HG02623 (cell line): ENCODE measurements around the gene MIA2.
"Not testable (repeated sequence)": the region's sequence is repeated elsewhere in the genome, so short reads cannot be mapped to it uniquely, and the experiment has no call there.

Experiments
- ATAC-seq: cut with Tn5 transposase; IDR thresholded peaks from one replicate; pipeline ENCODE4 v1.9.1; 2021; ENCODE audit warnings: moderate library complexity; ENCODE audit not compliant: unreplicated experiment

MIA2 gene

DNA sequence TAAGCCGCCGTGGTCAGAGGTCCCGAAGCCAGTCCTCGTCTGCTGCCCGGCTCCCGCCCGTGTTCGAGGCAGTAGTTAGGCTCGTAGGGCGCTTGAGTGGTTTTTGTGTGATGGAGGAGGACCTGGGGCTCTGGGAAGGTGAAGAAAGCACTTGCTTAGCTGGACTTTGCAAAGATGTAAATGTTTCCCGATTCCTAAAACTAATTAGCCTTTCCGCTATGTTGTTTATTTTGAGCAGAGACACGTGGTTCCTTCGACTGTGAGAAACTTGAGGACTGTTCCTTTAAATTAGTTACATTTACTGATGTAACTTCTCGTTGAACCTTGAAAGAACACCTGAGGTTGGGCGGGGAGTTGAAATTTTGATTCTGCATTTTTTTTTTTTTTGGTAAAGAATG lies 33.9 kb downstream of the MIA2 start:
- ATAC-seq, result peak; percentile 0

DNA sequence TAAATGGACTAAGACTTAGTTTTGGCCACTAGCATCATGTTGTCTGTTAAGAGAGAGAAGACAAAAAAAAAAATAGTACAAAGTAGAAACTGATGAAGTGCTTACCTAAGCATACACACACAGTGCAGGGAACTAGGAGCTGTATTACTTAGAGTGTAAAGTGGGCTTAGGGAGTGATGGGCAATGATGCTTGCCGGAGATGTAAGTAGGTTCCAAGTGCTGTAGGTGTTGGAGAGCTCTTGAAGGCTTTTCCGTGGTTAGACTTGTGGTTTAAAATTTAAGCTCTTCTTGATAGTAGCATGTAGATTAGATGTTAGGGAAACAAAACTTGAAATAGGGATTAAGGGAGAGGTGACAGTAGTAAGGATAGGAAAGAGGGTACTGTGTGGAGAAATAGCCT lies 34.7 kb downstream of the MIA2 start:
- no peak for ATAC-seq

DNA sequence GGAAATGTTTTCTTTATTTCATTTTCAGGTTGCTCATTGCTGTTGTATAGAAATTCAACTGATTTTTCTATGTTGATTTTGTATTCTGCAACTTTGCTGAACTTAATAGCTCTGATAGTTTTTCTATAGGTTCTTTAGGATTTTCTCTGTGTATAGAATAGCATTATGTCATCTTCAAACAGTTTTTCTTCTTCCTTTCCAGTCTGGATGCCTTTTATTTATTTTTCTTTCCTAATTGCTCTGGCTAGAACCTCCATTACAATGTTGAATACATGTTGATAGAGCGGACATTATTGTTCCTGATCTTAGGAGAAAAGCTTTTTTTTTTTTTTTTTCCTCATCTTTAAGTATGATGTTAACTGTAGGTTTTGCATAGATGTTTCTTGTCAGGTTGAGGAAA lies 39.2 kb downstream of the MIA2 start:
- no peak for ATAC-seq

DNA sequence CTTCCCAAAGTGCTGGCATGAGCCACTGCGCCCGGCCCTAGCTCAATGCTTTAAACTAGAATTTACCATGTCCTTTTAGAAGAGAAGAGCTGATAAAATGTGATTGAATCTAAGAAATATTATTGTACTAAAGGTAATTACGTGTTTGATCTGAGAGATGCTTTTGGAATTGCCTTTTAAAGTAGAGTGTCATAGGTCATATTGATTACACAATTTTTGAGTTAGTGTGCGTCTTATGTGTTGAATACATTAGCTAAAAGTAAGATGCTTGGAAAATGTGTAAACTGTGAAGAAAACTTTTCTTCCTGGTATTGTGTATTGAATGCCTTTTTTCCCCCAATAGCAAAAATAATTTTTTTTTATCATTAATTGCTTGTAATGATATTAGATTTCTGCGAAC lies 41.7 kb downstream of the MIA2 start:
- ATAC-seq, result no peak

DNA sequence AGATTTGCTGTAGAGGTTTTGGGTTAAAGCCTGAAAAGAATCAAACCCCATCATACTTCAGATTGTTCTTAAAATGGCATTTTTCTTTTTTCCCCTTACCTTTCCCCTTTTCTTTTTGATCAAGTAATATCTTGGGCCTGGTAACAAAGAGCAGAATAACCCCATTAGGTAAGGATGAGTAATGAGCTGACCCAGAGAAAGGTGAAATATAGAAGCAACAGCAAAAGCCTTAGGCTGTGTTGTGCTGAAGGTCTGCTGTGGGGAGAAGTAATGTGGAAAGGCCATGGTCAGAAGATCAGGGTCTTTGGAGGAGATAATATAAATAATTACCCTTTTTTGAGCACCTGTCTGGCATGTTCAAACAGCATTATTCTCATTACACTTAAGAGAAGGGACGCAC lies 42.3 kb downstream of the MIA2 start:
- ATAC-seq, result no peak

DNA sequence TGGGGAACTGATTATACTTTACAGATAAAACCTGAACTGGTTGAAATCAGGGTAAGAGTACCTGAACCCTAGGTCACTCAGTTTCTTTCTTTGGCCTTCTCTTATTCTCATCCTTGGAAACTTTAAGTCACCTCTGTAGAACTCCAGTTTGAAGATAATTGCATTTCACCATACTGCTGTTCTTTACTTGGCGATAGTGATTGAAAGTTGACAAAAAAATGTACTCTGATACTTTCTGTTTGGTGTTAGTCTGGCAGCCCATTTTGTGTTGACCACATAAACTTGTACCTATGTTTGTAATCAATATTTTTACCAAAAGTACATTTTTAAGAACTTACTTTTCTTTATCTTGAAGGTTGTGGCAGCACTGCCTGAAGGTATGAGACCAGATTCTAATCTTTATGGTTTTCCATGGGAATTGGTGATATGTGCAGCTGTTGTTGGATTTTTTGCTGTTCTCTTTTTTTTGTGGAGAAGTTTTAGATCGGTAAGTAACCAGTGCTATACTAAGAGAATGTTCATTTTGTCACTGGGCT lies 42.9 kb downstream of the MIA2 start:
- ATAC-seq, result no peak

DNA sequence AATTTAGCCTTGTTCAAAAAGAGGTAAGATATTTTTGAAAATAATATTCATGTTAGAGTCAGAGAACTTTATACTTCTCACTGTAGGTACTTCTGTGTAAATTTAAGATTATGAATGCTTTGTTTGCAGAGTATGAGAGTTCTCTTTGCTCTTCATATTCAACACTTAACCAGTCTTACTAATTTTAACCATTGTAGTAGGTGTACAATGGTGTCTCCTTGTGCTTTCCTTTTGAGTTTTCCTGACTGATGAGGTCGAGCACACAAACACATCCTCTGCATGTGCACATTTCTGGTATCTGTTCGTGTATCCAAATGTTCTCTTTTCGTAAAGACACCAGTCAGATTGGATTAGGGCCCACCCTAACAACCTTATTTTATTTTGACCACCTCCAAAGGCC lies 45.8 kb downstream of the MIA2 start:
- ATAC-seq, result no peak

DNA sequence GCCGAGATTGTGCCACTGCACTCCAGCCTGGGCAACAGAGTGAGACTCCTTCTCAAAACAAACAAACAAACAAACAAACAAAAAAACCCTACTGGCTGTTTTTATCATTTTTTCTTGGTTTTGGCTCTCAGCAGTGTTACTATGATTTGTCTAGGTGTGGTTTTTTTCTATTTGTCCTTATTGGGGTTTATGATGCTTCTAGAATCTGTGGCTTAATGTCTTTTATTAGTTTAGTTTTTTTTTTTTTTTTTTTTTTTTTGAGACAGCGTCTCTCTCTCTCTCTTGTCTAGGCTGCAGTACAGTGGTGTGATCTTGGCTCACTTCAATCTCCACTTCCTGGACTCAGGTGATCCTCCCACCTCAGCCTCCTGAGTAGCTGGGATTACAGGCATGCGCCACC lies 47.0 kb downstream of the MIA2 start:
- ATAC-seq, result not testable (repeated sequence)

DNA sequence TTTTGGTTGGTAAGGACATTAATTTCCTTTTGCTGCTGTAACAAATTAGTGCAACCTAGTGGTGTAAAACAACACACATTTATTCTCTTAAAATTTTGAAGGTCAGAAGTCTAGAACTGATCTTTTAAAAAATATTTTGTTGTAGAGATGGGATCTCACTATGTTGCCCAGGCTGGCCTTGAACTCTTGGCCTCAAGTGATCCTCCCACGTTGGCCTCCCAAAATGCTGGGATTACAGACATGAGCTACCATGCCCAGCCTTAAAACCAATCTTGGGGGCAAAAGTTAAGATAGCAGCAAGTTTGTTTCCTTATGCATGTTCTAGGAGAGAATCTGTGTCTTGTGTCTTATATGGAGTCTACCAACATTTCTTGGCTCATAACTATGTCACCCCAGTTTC lies 55.8 kb downstream of the MIA2 start:
- ATAC-seq, result no peak

DNA sequence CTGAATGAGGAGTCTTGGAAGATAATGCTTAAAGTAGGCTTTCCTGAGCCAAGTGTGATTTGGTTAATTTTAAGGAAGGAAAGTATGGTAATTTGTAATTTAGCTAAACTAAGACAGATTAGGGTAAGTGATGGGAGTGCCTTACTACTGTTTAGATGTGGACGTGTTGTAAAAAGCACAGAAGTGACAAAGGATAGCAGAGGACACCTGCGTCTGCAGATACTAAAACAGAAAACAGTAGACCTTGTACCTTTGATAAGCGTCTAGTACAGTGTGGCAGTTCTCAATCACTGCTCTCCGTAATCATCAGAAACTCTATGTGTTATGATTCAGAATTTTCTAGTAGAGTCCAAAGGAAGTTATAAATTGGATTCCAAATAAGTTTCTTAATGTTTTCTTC lies 58.0 kb downstream of the MIA2 start:
- ATAC-seq, result no peak

DNA sequence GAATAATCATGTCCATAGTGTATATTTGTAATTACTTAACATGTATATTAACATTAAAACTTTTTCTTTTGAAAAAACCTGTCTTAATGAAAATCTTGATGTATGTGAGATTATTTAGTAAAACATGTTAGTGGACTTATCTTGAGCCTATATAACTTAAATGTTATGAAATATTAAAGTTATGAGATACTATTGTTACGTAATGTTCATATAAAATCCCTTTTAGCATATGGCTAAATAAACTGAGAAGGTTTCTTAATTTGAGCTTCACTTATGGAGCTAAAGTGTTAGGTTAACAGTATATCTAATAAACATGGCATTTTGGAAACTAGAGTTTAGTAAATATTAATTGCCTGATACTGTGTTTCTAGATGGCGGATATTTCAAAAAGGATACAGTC lies 59.9 kb downstream of the MIA2 start:
- ATAC-seq, result no peak

DNA sequence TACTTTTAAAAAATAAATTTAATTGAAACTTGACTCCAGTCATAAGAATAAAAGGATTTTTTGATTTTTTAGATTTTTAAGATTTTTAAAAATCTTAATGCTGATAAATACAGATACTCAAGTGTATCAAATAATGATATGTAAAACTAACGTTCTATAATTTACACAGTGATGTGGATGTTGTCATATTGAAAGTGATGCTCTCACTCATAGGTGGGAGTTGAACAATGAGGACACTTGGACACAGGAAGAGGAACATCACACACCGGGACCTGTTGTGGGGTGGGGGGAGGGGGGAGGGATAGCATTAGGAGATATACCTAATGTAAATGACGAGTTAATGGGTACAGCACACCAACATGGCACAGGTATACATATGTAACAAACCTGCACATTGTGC lies 66.7 kb downstream of the MIA2 start:
- ATAC-seq, result not testable (repeated sequence)

DNA sequence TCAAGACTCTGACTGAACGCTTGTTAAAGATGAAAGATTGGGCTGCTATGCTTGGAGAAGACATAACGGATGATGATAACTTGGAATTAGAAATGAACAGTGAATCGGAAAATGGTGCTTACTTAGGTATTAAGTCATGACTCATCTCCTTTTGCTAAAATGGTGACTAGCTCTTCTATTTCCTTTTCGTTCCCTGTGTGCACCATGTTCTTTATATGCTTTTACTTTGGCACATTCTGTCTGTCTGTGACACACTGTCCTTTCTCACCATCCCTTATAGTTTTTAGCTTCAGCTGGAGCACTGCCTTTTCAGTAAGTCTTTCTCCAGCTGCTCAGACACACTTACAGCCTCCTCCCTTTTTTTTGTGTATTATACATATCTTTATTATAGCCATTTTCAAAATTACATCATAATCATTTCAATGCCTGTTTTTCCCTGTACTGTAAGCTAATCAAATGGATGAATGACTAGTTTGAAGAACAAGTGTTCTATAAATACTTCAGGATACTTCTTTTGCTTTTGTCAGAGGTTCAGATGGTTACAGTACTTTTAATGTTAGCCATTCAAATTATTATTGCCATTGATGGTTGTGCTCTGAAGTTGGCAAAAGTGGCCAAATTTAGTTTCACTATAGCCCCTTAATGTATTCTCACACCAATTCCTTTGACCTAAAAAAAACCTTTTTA lies 68.6 kb downstream of the MIA2 start:
- ATAC-seq, result no peak

DNA sequence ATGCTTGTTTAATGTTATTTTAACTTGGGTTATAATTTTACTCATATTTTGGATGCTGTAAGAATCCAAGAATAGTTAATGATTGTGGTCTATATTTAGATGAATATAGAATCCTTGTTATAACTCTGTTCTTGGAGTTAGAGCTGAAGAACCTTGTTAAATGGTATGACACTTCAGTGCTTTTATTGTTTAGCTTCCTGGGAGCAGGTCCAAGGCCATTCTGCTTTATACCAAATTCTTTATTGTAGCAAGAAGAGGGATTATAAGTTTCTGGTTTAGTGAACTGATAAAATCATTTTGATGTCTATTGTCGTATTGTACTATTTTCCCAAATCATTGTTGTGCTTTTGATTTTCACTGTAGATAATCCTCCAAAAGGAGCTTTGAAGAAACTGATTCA lies 69.4 kb downstream of the MIA2 start:
- ATAC-seq, result no peak

DNA sequence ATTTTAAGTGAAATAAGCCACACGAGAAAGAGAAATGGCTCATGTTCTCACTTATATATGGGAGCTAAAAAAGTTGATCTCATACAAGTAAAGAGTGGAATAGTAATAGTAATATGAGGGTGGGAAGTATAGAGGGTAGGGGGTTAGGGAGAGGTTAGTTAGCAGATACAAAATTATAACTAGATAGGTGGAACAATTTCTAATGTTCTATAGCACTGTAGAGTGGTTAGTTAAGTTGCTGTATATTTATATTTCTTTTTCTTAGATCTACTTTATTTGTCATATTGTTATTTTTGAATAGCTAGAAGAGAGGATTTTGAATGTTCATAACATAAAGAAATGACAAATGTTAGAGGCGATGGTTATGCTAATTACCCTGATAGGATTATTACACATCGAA lies 74.1 kb downstream of the MIA2 start:
- ATAC-seq, result no peak

DNA sequence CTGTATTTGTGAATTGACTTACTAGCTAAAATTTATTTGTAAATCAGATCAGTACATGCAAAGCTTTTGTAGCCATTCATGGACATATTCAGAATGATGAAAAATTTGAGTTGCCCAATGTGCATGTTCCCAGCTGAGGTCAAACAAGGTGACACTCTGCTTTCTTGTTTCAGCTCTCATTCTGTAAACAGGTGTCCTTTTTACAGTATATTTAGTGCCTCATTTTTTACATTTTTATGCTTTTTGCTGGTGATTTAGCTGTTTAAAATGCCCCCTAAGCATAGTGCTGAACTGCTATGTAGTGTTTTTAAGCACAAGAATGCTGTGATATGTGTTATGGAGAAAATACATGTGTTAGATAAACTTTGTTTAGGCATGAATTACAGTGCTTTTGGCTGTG lies 76.3 kb downstream of the MIA2 start:
- ATAC-seq, result no peak

DNA sequence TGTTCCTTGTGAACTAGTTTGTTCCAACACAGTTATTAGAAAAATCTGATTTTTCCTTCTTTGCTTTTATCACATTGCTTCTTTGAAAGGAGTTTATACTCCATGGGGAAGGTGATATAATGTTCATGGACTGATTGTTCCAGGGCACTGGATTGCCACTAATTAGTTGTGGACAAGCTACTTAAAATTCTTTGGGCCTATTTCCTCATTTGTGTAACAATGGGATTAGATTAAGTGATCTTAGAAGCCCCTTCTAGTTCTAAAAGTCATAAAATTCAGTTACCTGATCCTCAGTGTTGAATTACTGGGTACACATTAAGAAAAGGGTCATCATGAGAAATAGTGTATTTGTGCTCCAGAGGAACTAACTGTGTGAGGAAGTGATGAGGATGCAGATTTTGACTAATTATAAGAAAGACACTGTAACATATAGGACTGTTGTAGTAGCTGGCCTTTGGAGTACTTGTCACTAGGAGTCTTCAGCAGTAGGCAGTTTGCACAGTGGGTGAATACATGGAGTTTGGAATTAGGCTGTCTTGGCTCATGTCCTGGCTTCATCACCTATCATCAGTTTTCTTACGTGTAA lies 82.2 kb downstream of the MIA2 start:
- ATAC-seq, result no peak

DNA sequence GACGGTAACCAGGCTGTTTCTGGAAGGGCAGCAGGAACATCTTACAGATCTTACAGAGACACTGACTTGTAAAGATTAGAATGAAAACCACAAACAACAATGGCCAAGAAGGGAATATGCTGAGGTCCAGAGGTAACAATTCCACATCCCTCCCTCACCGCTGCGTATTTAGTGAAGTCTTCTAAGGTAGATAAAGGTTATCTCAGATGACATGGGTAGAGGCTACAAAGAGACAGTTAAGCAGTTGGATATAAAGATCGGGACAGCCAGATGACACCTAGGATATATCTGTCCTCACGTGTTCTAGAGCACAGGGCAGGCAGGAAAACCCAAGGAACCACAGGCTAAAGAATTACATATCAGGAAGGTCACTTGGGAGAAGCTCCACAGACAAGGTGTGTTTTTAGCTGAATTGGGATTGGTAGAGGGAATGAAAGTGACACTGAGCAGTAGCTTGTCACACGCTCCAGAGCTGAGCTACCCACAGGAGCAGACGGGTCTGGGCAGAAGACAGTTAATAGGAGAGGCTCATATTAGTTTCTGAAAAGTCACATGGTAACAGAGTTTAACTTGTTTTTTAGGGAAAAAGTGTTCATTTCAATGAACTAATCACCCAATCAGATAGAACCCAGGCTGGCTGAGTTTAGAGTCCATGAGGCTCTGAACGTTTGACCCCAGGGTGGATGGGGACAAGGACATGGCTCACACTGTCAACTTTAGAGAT lies 83.3 kb downstream of the MIA2 start:
- ATAC-seq, result no peak

DNA sequence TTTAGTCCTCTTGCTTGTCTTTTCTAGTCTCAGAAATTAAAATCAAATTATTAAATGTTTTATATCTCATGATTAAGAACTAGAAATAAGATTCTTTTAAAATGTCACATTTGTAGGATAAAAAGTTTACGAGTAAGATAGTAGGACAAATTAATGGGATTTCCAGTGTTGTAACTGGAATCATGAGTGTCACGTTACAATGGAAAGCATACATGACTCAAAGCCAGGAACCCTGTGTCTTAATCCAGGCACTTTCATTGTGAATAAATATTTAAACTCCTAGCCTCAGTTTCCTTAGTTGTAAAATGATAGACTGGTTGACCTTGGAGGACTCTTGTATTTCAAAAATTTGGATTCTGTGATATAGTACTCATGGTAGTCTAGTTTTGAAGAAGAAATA lies 84.9 kb downstream of the MIA2 start:
- no peak for ATAC-seq

DNA sequence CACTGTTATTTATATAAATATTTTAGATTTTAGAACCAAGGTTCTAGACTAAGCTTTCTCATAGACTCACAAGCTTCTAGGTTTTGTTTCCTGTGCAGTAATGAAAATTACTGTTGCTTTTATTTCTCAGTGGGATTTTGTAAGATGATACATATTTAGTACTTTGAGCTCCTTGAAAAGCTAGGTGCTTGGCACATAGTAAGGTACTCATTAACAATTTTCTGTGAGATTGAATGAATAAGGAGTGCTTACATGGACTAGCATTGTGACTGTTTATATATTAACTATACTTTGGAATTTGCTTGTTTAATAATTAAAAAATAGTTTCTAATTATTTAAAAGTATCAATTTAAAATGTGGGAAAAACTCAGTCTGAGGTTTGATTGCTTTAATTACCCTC lies 85.7 kb downstream of the MIA2 start:
- ATAC-seq, result no peak

DNA sequence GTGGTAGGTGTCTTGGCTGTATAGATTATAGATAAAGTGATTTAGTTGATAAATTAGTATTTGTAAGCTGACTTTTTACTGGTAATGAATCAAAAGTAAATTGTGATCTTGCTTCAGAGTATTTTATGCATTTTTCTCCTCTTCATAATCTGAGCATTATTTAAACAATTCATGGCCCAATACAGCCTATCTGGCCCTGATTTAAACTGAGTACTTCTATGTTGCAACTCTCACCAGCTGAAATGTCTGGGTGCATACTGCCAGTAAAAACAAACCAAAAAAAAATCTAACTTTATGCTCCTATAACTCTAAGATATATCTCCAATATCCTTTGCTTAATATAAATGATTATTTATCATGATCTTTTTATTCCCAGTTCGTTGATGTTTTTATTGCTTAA lies 86.6 kb downstream of the MIA2 start:
- no peak for ATAC-seq

DNA sequence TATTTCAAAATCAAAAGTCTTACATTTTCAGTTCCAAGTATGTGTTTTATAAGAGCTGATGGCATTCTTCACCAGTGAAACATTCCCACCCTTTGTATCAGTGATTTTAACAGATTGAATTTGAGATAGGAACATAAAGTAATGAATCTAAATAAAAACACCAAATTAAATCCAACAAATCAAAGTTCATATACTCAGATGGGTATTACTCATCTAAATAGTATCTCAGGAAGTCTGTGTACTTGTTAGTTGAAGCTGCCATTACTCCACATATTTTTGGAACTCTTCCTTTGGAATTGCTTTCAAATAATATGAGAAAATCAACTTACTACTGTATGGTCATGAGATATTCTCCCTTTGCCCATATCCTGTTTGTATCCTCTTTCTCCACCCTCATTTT lies 89.1 kb downstream of the MIA2 start:
- ATAC-seq, result no peak
